HG02885 (cell line): ENCODE data around the gene LGR6.

Source experiments
- ATAC-seq: cut with Tn5 transposase; IDR thresholded peaks from one replicate; pipeline ENCODE4 v1.9.1; 2021; ENCODE audit warnings: mild to moderate bottlenecking; ENCODE audit not compliant: unreplicated experiment, poor library complexity

Gene LGR6

GRCh38 chr1:202197653-202198365, 4.2 kb downstream of the LGR6 start:
- ATAC-seq: no peak

GRCh38 chr1:202198366-202198724, 4.7 kb downstream of the LGR6 start:
- ATAC-seq: no peak

- ATAC-seq: no peak
Measured at GRCh38 chr1:202199040-202199889, 5.7 kb downstream of the LGR6 start.

GRCh38 chr1:202200112-202200548, 6.5 kb downstream of the LGR6 start:
- no peak for ATAC-seq

GRCh38 chr1:202200669-202201068, 7.1 kb downstream of the LGR6 start:
- ATAC-seq: no peak

- ATAC-seq: no peak
Measured at GRCh38 chr1:202201266-202201665, 7.7 kb downstream of the LGR6 start.

GRCh38 chr1:202201971-202202370, 8.4 kb downstream of the LGR6 start:
- no peak for ATAC-seq

DNA sequence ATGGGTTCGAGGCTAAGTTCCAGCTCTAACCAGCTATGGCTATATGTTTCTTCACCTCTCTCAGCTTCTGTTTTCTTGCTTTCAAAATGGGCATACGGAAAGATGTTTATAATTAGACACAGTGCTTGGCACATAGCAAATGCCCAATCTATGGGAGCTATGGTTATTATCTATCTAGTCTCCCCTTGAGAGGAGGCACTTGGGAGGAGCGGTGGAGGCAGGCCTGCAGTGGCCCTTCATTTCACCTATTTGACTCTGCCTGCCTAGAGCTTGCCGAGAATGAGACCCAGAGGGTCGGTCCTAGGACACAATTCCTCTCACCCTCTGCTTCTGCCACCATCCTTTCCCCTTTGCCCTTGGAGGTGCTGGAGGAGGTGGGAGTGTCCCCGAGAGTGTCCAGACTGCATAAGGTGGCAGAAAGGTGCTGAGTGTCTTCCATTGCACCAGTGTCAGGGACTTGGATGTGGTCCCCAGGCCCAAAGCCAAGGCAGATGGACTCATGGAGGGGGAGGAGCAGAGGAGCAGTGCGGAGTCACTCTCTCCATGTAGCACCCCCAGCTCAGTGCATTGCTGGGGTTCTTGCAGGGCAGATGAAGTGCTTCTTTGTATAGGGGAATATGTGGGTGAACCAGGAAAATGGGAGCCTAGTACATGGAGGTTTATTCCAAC, 9.0 kb downstream of the LGR6 start:
- ATAC-seq: no peak

- no peak for ATAC-seq
Measured at GRCh38 chr1:202203238-202204039, 9.8 kb downstream of the LGR6 start.

- no peak for ATAC-seq
Measured at GRCh38 chr1:202204065-202204464, 10.5 kb downstream of the LGR6 start.

DNA sequence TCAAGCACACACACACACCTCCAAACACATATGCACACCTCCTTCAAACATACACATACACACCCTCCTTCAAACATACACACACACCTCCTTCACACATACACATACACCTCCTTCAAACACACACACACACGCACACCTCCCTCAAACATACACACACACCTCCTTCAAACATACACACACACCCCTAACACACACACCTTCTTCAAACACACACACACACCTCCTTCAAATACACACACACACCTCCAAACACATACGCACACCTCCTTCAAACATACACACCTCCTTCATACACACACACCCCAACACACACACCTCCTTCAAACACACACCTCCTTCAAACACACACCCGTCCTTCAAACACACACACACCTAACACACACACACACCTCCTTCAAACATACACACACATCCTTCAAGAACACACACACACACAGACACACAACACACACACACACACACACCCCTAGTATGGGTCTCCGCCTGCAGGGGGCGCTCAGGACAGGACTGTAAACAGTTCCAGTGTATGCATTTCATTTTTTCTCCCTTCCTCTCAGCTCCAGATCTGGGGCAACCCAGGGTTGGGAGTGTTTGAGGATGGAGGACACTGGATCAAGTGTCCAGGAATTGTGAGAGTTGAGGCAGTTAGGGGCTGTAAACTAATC, 12.1 kb downstream of the LGR6 start:
- ATAC-seq: no peak

- ATAC-seq: no peak
Measured at GRCh38 chr1:202207292-202207691, 13.7 kb downstream of the LGR6 start.

DNA sequence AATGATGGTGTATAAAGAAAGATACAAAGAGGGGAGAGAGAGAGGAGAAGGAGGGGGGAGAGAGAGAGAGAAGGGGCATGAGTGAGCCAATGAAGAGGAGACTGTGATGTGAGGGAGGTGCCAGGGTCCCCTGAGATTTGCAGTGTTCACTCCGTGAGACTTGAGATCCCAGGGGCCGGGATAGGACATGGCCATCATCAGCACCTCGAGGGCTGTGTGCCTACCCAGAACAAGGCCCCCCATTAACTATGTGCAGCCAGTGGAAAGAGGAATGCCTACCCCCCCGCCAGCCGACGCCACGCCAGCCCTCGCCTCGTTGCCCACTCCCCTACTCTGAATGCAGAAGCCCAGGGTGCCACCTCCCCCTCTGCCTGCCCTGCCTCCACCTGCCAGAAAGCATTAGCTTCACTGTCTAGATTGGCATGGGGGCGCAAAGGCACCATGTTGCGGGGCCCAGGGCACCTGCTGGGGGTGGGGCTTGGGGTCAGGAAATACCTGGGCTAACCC, 14.8 kb downstream of the LGR6 start:
- no peak for ATAC-seq

GRCh38 chr1:202210385-202210784, 16.8 kb downstream of the LGR6 start:
- no peak for ATAC-seq

DNA sequence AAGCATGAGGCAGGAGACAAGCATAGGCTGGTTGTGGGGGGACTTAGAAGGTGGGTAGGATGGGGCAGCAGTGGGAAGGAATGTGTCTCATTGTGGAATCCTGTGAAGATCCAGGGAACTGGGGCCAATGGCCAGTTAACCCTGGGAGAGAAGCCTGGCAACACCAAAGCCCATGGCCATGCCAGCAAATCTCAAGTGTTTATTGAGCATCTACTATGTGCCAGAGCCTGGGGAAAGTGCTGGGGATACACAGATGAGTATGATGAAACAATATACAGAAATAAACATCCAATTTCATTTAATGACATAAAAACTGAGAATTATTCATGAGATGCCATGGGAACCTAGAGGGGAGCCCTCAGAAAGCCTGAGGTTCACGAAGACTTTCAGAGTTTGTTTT, 17.4 kb downstream of the LGR6 start:
- no peak for ATAC-seq

DNA sequence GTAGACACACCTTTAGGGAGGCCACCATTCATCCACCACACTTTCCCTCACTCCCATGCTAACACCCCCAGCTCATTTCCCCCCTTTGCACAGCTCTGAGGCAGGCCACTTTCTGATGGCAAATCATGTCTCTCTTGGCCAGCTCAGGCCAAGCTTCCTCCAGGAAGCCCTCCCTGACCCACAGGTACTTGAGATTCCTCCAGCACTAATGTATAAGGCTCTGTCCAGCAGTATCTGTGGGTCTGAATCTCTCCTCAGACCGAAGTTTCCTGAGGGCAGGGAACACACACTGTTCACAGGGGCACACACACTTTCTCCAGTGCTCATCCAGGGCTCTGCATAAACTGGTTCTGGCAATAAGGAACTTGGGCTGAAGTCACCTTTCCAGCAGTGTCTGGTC, 19.2 kb downstream of the LGR6 start:
- ATAC-seq: no peak

GRCh38 chr1:202213361-202214088, 19.9 kb downstream of the LGR6 start:
- ATAC-seq: no peak

- ATAC-seq: no peak
Measured at GRCh38 chr1:202214089-202214843, 20.7 kb downstream of the LGR6 start.
